ENCODE results near the gene ZNF302. TPM values are rescaled to one million over a fixed set of nuclear protein-coding genes. Genes with fewer than 3 reads are reported as not detected.
A peak's percentile ranks its signal among the peaks of the same experiment; 100 is the strongest.
"Not testable (repeated sequence)": the region's sequence is repeated elsewhere in the genome, so short reads cannot be mapped to it uniquely, and the experiment has no call there.

Gene ZNF302
- total RNA-seq, 1 donor from 2014 or later = 74.5 TPM

DNA sequence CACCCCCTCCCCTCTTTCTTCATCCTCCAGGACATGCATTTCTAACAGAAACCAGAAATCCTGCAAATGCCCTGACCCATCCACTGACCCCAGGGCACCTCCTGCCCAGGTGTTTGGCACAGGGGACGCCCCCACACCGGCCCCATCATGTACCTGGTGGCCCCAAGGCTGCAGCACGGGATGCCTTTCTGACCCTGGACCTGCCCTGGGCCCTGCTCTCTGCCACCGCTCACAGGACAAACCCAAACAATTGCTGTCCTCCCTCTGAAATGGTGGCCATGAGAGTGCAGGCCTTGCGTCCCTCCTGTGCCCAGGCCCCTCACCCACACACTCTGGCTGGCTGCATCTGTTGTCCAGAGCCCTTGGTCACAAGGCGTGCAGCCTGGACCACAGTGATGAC is 12.6 kb upstream of the ZNF302 start:
- TF ChIP-seq, protein P1, sequence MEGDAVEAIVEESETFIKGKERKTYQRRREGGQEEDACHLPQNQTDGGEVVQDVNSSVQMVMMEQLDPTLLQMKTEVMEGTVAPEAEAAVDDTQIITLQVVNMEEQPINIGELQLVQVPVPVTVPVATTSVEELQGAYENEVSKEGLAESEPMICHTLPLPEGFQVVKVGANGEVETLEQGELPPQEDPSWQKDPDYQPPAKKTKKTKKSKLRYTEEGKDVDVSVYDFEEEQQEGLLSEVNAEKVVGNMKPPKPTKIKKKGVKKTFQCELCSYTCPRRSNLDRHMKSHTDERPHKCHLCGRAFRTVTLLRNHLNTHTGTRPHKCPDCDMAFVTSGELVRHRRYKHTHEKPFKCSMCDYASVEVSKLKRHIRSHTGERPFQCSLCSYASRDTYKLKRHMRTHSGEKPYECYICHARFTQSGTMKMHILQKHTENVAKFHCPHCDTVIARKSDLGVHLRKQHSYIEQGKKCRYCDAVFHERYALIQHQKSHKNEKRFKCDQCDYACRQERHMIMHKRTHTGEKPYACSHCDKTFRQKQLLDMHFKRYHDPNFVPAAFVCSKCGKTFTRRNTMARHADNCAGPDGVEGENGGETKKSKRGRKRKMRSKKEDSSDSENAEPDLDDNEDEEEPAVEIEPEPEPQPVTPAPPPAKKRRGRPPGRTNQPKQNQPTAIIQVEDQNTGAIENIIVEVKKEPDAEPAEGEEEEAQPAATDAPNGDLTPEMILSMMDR (IDR thresholded peaks at IDR 0.05) = no peak
- no peak for TF ChIP-seq EZH2 (IDR thresholded peaks at IDR 0.05)
- no peak for TF ChIP-seq EZH2phosphoT487 (IDR thresholded peaks at IDR 0.05)
- Histone ChIP-seq H3K27me3 (no peaks in the 10 kb centered on the region), H3K27ac (no peak overlapping the region), H3K4me3 (no peak overlapping the region), H3K9ac (no peak overlapping the region), H2AFZ (replicated peaks) (no peak overlapping the region), H4K20me1 (ENCODE audit: low read depth) (no peaks in the 10 kb centered on the region), H3K36me3 (no peaks in the 10 kb centered on the region), H3K9me3 (ENCODE audit: low read depth) (no peaks in the 10 kb centered on the region), H3F3A (ENCODE audit: low read depth) (no peaks in the 10 kb centered on the region), H3K4me2 (no peak overlapping the region), H3K79me2 (ENCODE audit: low read depth) (no peaks in the 10 kb centered on the region), H3K4me1 (peaks cover 4% of the 10 kb centered on the region)
- Mint-ChIP-seq H3K4me3 (no peak overlapping the region), H3K9me3 (peaks cover 6% of the 10 kb centered on the region), H3K27ac (no peak overlapping the region), H3K36me3 (peaks cover 2% of the 10 kb centered on the region), H3K27me3 (ENCODE audit: insufficient read depth, low read depth) (peaks cover 2% of the 10 kb centered on the region), H3K4me1 (no peaks in the 10 kb centered on the region)
- DNase-seq (ENCODE audit: low spot score) = no peak

DNA sequence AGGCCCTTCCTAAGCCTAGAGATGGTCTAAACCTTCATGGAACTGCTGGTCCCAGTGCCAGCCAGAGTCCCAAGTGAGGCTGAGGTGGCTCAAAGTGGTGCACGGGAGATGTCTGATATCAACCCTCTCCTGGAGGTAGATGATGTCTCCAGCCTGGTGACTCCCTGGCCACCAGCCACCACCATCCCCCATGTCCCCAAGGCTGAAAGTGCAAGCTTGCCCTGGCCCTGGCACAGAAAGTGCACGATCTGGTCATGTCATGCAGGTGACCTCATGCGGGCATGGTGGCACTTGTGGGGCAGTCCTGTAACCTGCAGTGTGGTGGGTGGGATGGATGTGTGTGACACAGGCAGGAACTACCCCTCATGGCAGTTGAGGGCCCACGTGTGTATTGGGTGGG is 12.2 kb upstream of the ZNF302 start:
- H3K4me1 ChIP-seq; H3K9me3 ChIP-seq (ENCODE audit: low read depth); DNase-seq (ENCODE audit: low spot score); H3K4me3 Mint-ChIP-seq; H4K20me1 ChIP-seq (ENCODE audit: low read depth); H3K4me1 Mint-ChIP-seq; H3K27me3 ChIP-seq; H3K27ac ChIP-seq; H2AFZ ChIP-seq (replicated peaks); H3K9ac ChIP-seq; H3K27me3 Mint-ChIP-seq (ENCODE audit: insufficient read depth, low read depth); H3F3A ChIP-seq (ENCODE audit: low read depth); H3K36me3 ChIP-seq; H3K4me3 ChIP-seq; H3K79me2 ChIP-seq (ENCODE audit: low read depth); H3K4me2 ChIP-seq; H3K27ac Mint-ChIP-seq; H3K9me3 Mint-ChIP-seq; H3K36me3 Mint-ChIP-seq: not testable (repeated sequence)

DNA sequence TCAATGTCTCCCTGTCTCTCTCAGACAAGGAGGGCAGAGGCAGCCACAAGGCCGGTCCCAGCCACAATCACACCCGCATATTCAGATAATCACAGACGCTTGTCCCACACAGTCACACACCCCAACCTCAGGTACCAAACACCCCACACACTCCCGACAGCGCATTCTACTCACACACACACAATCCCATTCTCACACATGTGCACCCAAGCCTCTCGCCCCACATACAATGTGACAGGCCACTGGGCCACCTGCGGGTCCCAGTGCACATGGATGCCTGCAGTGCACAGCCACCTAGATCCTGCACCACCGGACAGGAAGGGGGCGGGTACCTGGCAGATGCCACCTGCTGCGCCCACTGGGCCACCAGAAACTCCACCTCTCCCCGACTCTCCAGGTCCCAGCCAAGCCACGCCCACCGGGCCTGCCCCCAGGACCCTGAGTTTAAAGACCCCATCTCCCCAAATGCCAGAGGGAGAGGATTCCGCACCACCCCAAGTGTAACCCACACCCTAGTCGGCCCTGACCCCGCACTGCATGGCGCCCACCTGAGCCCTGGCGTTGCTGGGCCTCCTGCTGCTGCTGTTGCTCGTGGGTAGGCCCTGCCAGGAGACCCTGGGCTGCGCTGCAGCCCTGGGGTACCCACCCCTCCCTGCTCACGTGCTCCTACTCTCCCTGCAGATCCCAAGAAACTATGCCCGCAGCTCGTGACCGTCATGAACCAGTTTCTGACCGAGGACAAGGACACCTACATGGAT is 11.1 kb upstream of the ZNF302 start:
- no peak for DNase-seq (ENCODE audit: low spot score)
- H3K79me2 ChIP-seq (ENCODE audit: low read depth) = no peaks in the 10 kb centered on the region
- no peaks in the 10 kb centered on the region for H3K4me1 Mint-ChIP-seq
- no peak overlapping the region for H2AFZ ChIP-seq (replicated peaks)
- H3K27ac Mint-ChIP-seq = no peak overlapping the region
- peaks cover 2% of the 10 kb centered on the region for H3K27me3 Mint-ChIP-seq (ENCODE audit: insufficient read depth, low read depth)
- H3K4me2 ChIP-seq = no peak overlapping the region
- H3K27ac ChIP-seq = no peak overlapping the region
- H3F3A ChIP-seq (ENCODE audit: low read depth) = no peaks in the 10 kb centered on the region
- TF ChIP-seq, protein P1 (IDR thresholded peaks at IDR 0.05) = no peak
- TF ChIP-seq EZH2phosphoT487 (IDR thresholded peaks at IDR 0.05) (no peak), EZH2 (IDR thresholded peaks at IDR 0.05) (no peak)
- no peaks in the 10 kb centered on the region for H3K36me3 ChIP-seq
- H3K27me3 ChIP-seq = no peaks in the 10 kb centered on the region
- H3K9me3 Mint-ChIP-seq = peaks cover 2% of the 10 kb centered on the region
- no peak overlapping the region for H3K4me3 ChIP-seq
- no peak overlapping the region for H3K4me3 Mint-ChIP-seq
- peaks cover 2% of the 10 kb centered on the region for H3K36me3 Mint-ChIP-seq
- no peak overlapping the region for H3K9ac ChIP-seq
- H4K20me1 ChIP-seq (ENCODE audit: low read depth) = no peaks in the 10 kb centered on the region
- peaks cover 4% of the 10 kb centered on the region for H3K4me1 ChIP-seq
- no peaks in the 10 kb centered on the region for H3K9me3 ChIP-seq (ENCODE audit: low read depth)

DNA sequence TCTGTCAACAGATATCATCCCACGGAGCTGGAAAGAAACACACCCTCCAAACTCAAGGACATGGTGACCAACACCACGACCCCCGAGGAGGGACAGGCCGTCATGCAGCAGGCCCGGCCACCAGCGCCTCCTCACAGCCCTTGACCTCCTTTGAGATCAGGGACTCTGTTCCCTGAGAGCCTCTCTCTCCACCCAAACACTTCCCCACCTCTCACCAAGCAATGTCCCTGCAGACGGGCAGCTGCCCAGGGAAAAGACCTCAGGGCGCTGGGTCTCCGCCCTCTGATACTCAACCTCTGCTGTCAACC is 10.6 kb upstream of the ZNF302 start:
- peak overlapping the region; percentile 13 for H3K4me2 ChIP-seq
- H3K4me1 Mint-ChIP-seq = no peaks in the 10 kb centered on the region
- peak overlapping the region; percentile 53 for H3K27ac Mint-ChIP-seq
- no peak for DNase-seq (ENCODE audit: low spot score)
- TF ChIP-seq EZH2 (IDR thresholded peaks at IDR 0.05) (no peak), EZH2phosphoT487 (IDR thresholded peaks at IDR 0.05) (no peak)
- TF ChIP-seq, protein P1 (IDR thresholded peaks at IDR 0.05) = no peak
- H3K9me3 Mint-ChIP-seq = peaks cover 2% of the 10 kb centered on the region
- H3K9me3 ChIP-seq (ENCODE audit: low read depth) = no peaks in the 10 kb centered on the region
- H3K27me3 ChIP-seq = no peaks in the 10 kb centered on the region
- peaks cover 4% of the 10 kb centered on the region for H3K4me1 ChIP-seq
- peaks cover 2% of the 10 kb centered on the region for H3K36me3 Mint-ChIP-seq
- no peaks in the 10 kb centered on the region for H3K36me3 ChIP-seq
- H3K9ac ChIP-seq = no peak overlapping the region
- no peak overlapping the region for H3K4me3 Mint-ChIP-seq
- H3K4me3 ChIP-seq = no peak overlapping the region
- H4K20me1 ChIP-seq (ENCODE audit: low read depth) = no peaks in the 10 kb centered on the region
- H2AFZ ChIP-seq (replicated peaks) = no peak overlapping the region
- H3K79me2 ChIP-seq (ENCODE audit: low read depth) = no peaks in the 10 kb centered on the region
- H3K27me3 Mint-ChIP-seq (ENCODE audit: insufficient read depth, low read depth) = peaks cover 2% of the 10 kb centered on the region
- H3K27ac ChIP-seq = no peak overlapping the region
- H3F3A ChIP-seq (ENCODE audit: low read depth) = no peaks in the 10 kb centered on the region
